K562 (cell line): ENCODE measurements around the gene KCTD13. TPM values are rescaled to one million over a fixed set of nuclear protein-coding genes. Genes with fewer than 3 reads are reported as not detected.

Source experiments
- ATF1 ChIP-seq, 2 experiments: fragments of 450-650 bp in 1 of 2; IDR thresholded peaks; 2 replicates each; pipeline ENCODE4 v1.6.1; 2016; ENCODE audit warnings: missing compliant biosample characterization in 1 of 2, missing genetic modification characterization in 1 of 2
- DPF2 ChIP-seq: fragments of 450-650 bp; IDR thresholded peaks from 2 replicates; pipeline ENCODE4 v1.6.1; 2016
- GTF2E2 ChIP-seq: fragments of 200-800 bp; sonication (Bioruptor generic); IDR thresholded peaks from 2 replicates; pipeline ENCODE4 v1.6.1; 2016; ENCODE audit warnings: missing genetic modification characterization, missing compliant biosample characterization
- MAFF ChIP-seq: IDR thresholded peaks from 2 replicates; pipeline ENCODE4 v1.6.1; 2012; ENCODE audit warnings: low read length, improper control_type of control experiment
- MCM2 ChIP-seq: fragments of 450-650 bp; IDR thresholded peaks from 2 replicates; pipeline ENCODE4 v1.6.1; 2017; ENCODE audit warnings: low read depth, mild to moderate bottlenecking
- NCOR1 ChIP-seq: fragments of 450-650 bp; IDR thresholded peaks from 2 replicates; pipeline ENCODE4 v1.6.1; 2016; ENCODE audit warnings: mild to moderate bottlenecking, moderate library complexity
- NFATC3 ChIP-seq: fragments of 450-650 bp; IDR thresholded peaks from 2 replicates; pipeline ENCODE4 v1.6.1; 2017; ENCODE audit warnings: mild to moderate bottlenecking
- POLR3A ChIP-seq: IDR thresholded peaks from 2 replicates; pipeline ENCODE4 v1.6.1; 2011; ENCODE audit warnings: borderline replicate concordance, mild to moderate bottlenecking, moderate library complexity; ENCODE audit not compliant: insufficient read length, insufficient read depth; ENCODE audit errors: extremely low read depth
- PRMT5 ChIP-seq: sonication (generic); formaldehyde crosslinking; IDR thresholded peaks from 2 replicates; pipeline ENCODE4 v1.5.0; 2020; ENCODE audit warnings: missing genetic modification reagents
- PTBP1 ChIP-seq: fragments of 200-400 bp; formaldehyde crosslinking; IDR thresholded peaks from 2 replicates; pipeline ENCODE4 v1.6.1; 2017; ENCODE audit warnings: low read depth, low read length
- RBFOX2 ChIP-seq: fragments of 200-400 bp; formaldehyde crosslinking; IDR thresholded peaks from 2 replicates; pipeline ENCODE4 v1.6.1; 2017; ENCODE audit warnings: low read depth, mild to moderate bottlenecking, low read length, moderate library complexity
- SAFB ChIP-seq: fragments of 200-400 bp; formaldehyde crosslinking; IDR thresholded peaks from 2 replicates; pipeline ENCODE4 v1.6.1; 2017; ENCODE audit warnings: low read depth, low read length, borderline replicate concordance
- SREBF2 ChIP-seq: sonication (generic); formaldehyde crosslinking; IDR thresholded peaks from 2 replicates; pipeline ENCODE4 v1.4.0; 2020; ENCODE audit warnings: mild to moderate bottlenecking, missing genetic modification reagents
- TBL1XR1 ChIP-seq, 2 experiments: IDR thresholded peaks; 2 replicates each; pipeline ENCODE4 v1.6.1; 2012; ENCODE audit warnings: improper control_type of control experiment in 2 of 2, low read length in 2 of 2, mild to moderate bottlenecking in 1 of 2
- TGIF2 ChIP-seq: sonication (generic); formaldehyde crosslinking; IDR thresholded peaks from 2 replicates; pipeline ENCODE4 v1.8.1; 2022; ENCODE audit warnings: mild to moderate bottlenecking, missing genetic modification reagents, moderate library complexity
- ZNF436 ChIP-seq: fragments of 250-450, 450-650 bp; sonication (Bioruptor Pico); formaldehyde crosslinking; IDR thresholded peaks from 2 replicates; pipeline ENCODE4 v1.7.0; 2020; ENCODE audit warnings: mild to moderate bottlenecking
- ZNF766 ChIP-seq: fragments of 200-800 bp; sonication (Bioruptor generic); conservative IDR thresholded peaks from 2 replicates; pipeline ENCODE4 v1.6.1; 2016; ENCODE audit warnings: missing genetic modification characterization, missing compliant biosample characterization
- ZNF785 ChIP-seq: fragments of 250-450 bp; sonication (Bioruptor Pico); IDR thresholded peaks from 2 replicates; pipeline ENCODE4 v1.4.0; 2020; ENCODE audit warnings: mild to moderate bottlenecking
- polyA plus RNA-seq, 8 experiments: library from polyadenylated mRNA; depleted of rRNA in 4 of 8; stranded (reverse) in 5 of 8; unstranded in 3 of 8; fragments of >200 nt; fragmentation: Nextera tagmentation in 2 of 8; fragmentation: Illumina TruSeq in 1 of 8; extraction: Ambion mirVana in 2 of 8; extraction: Trizol in 1 of 8; gene quantifications; 2 replicates each; pipeline versions ENCODE4 v1.2.1 to v1.2.3, GENCODE V29; 2011 to 2014; ENCODE audit warnings: inconsistent platforms in 1 of 8, missing spikeins in 1 of 8
- total RNA-seq, 7 experiments: library from RNA; depleted of rRNA in 6 of 7; stranded (reverse); fragments of >200 nt in 6 of 7; fragmentation: Illumina TruSeq in 2 of 7; extraction: Trizol in 2 of 7; gene quantifications; 2 replicates each; pipeline versions ENCODE4 v1.2.1 to v1.2.3, GENCODE V29; 2011 to 2021; ENCODE audit warnings: low replicate concordance in 1 of 7
- TF ChIP-seq, protein P1 (sequence below): sonication (generic); formaldehyde crosslinking; IDR thresholded peaks from 2 replicates; pipeline ENCODE4 v1.8.0; 2023; ENCODE audit warnings: mild to moderate bottlenecking, missing genetic modification reagents
- TF ChIP-seq, protein P2 (sequence below): fragments of 450-650 bp; IDR thresholded peaks from 2 replicates; pipeline ENCODE4 v1.7.1; 2018; ENCODE audit warnings: mild to moderate bottlenecking, low read depth; ENCODE audit not compliant: partially characterized antibody
- TF ChIP-seq, protein P3 (sequence below): sonication (generic); formaldehyde crosslinking; IDR thresholded peaks from 2 replicates; pipeline ENCODE4 v1.8.0; 2022; ENCODE audit warnings: missing genetic modification reagents, mild to moderate bottlenecking, borderline replicate concordance
- TF ChIP-seq, protein P4 (sequence below): fragments of 250-450 bp; sonication (Bioruptor Pico); IDR thresholded peaks from 2 replicates; pipeline ENCODE4 v1.5.0; 2022; ENCODE audit warnings: mild to moderate bottlenecking

Gene KCTD13
- total and polyA plus RNA-seq, 9 of the 15 experiments (the other 6 are each of a cell fraction or from before 2014, with no cell fraction given), result 1.0 to 20.6 (median 9.8) TPM

DNA sequence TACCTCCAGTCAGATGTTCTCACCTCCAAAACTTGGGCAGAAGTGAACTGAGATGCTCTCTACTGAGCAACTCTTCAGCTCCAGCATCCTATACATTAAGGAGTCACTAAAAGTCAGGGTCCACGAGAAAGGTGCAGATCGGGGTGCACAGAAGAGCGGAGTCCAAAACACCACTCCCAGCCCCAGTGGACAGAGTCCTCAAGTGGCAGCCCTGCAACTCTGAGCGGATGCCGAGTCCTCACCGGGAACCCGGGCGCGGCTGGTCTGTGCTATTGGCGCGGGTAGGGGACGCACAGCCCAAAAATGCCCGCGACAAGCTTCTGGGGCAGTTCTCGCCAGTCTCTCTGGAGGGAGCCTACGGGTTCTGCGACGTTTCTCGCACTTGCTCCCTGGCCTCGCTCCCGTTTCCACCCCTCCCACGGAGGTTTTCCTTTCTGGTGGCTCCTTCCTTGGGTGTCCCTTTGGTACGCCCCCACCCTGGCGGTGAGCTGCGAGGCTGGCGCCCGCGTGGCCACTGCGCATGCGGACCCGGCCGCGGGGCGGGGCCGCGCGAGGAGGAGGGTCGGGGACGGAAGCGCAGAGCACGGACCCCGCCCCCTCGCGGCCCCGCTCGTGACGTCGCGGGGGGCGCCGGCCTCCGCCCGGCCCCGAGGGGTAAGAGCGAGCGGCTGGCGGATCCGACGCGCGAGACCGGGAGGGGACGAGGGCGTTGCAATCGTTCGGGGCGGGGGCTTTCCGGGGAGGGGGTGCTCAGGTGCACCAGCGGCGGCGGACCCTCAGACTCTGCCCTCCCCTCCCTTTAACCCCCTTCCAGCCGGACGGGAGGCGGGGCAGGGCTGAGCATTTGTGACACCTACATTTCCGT, 35.7 kb upstream of the KCTD13 start, which contains the start of gene TMEM219 (continued):
- TF ChIP-seq TBL1XR1 (IDR thresholded peaks at IDR 0.05; ENCODE audit: low read length in 2 of 2), result 0 out of 4 replicates have a peak, but pooled peaks of 1 of the 2 experiments have one; percentile 5
- no peak for TF ChIP-seq POLR3A
- no peak for TF ChIP-seq MCM2
- no peak for TF ChIP-seq ZNF785 (CRISPR knock-in tag)
- TF ChIP-seq ATF1 (CRISPR knock-in tag; IDR thresholded peaks at IDR 0.05), result no peak
- peak; percentile 87 for TF ChIP-seq ATF1 (tag; IDR thresholded peaks at IDR 0.05)
- no peak for TF ChIP-seq SREBF2
- TF ChIP-seq PRMT5, result no peak
- TF ChIP-seq, protein P1, sequence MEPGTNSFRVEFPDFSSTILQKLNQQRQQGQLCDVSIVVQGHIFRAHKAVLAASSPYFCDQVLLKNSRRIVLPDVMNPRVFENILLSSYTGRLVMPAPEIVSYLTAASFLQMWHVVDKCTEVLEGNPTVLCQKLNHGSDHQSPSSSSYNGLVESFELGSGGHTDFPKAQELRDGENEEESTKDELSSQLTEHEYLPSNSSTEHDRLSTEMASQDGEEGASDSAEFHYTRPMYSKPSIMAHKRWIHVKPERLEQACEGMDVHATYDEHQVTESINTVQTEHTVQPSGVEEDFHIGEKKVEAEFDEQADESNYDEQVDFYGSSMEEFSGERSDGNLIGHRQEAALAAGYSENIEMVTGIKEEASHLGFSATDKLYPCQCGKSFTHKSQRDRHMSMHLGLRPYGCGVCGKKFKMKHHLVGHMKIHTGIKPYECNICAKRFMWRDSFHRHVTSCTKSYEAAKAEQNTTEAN (CRISPR knock-in tag), result no peak
- TF ChIP-seq, protein P2, sequence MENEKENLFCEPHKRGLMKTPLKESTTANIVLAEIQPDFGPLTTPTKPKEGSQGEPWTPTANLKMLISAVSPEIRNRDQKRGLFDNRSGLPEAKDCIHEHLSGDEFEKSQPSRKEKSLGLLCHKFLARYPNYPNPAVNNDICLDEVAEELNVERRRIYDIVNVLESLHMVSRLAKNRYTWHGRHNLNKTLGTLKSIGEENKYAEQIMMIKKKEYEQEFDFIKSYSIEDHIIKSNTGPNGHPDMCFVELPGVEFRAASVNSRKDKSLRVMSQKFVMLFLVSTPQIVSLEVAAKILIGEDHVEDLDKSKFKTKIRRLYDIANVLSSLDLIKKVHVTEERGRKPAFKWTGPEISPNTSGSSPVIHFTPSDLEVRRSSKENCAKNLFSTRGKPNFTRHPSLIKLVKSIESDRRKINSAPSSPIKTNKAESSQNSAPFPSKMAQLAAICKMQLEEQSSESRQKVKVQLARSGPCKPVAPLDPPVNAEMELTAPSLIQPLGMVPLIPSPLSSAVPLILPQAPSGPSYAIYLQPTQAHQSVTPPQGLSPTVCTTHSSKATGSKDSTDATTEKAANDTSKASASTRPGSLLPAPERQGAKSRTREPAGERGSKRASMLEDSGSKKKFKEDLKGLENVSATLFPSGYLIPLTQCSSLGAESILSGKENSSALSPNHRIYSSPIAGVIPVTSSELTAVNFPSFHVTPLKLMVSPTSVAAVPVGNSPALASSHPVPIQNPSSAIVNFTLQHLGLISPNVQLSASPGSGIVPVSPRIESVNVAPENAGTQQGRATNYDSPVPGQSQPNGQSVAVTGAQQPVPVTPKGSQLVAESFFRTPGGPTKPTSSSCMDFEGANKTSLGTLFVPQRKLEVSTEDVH, result no peak
- no peak for TF ChIP-seq DPF2
- peak; percentile 87 for TF ChIP-seq RBFOX2
- TF ChIP-seq, protein P3, sequence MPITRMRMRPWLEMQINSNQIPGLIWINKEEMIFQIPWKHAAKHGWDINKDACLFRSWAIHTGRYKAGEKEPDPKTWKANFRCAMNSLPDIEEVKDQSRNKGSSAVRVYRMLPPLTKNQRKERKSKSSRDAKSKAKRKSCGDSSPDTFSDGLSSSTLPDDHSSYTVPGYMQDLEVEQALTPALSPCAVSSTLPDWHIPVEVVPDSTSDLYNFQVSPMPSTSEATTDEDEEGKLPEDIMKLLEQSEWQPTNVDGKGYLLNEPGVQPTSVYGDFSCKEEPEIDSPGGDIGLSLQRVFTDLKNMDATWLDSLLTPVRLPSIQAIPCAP, result no peak
- TF ChIP-seq NCOR1, result no peak
- TF ChIP-seq, protein P4, sequence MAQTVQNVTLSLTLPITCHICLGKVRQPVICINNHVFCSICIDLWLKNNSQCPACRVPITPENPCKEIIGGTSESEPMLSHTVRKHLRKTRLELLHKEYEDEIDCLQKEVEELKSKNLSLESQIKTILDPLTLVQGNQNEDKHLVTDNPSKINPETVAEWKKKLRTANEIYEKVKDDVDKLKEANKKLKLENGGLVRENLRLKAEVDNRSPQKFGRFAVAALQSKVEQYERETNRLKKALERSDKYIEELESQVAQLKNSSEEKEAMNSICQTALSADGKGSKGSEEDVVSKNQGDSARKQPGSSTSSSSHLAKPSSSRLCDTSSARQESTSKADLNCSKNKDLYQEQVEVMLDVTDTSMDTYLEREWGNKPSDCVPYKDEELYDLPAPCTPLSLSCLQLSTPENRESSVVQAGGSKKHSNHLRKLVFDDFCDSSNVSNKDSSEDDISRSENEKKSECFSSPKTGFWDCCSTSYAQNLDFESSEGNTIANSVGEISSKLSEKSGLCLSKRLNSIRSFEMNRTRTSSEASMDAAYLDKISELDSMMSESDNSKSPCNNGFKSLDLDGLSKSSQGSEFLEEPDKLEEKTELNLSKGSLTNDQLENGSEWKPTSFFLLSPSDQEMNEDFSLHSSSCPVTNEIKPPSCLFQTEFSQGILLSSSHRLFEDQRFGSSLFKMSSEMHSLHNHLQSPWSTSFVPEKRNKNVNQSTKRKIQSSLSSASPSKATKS, result no peak
- TF ChIP-seq SAFB, result no peak
- no peak for TF ChIP-seq ZNF766 (CRISPR knock-in tag)
- TF ChIP-seq TGIF2 (CRISPR knock-in tag), result no peak
- TF ChIP-seq PTBP1, result no peak
- TF ChIP-seq NFATC3, result no peak
- TF ChIP-seq MAFF, result no peak
- TF ChIP-seq ZNF436 (CRISPR knock-in tag), result no peak
- no peak for TF ChIP-seq GTF2E2 (tag)
